ENCODE data around the gene SNX30.

The SNX30 gene

DNA sequence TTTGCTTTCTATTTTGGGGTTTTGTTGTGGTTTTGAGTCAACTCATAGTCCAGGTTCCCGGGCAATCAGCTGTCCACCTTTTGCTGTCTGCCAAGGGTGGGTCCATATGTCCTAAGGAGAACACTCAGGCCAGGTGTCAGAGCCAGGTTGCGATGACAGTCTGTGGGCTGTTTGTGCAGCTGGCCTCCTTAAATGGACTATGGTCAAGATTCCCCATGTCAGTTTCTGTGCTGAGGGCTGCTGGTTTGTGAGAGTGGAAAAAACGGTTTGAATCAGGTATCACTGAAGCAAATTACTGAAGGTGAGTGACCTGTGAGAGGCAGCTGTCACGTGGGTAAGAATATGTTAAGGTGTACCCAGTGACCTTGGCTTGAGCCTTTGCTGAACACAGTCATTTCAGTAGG is 33.0 kb downstream of the SNX30 start:
- no peak for DNase-seq (ENCODE audit: low read depth in 2 of 2)

DNA sequence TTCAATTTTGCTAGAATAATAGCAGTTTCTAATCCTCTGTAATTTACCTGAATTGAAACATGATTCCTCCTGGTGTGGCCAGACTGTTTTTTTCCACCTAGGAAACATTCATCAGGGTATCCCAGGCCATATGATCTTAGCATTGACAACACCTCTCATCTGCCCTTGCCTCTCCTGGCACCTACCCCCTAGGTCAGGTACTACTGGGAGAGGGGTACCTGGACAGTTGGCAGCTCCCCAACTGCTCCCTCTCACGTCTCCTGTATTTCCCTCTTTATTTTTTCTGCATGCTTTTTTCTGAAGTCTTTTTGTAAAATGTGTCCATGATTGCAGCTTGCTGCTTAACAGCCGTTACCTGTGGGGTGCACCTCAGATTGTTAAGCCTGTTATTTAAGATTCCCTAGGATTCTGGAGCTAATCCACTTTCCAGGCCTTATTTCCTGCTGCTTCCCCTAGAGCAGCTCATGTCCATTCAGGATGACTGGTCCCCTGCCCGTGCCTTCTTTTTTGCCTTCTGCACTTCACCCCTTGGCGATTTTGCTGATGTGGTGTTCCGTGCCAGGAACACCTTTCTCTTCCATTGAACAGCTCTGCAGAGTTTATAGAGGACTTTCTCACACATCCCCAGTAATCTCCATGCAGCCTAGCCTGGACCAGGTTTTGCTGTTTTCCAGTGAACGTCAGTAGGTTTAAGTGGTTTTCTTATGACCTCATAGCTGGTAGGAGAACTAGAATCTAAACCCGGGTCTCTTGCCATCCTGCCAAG is 33.6 kb downstream of the SNX30 start:
- no peak for DNase-seq (ENCODE audit: low read depth in 2 of 2)

DNA sequence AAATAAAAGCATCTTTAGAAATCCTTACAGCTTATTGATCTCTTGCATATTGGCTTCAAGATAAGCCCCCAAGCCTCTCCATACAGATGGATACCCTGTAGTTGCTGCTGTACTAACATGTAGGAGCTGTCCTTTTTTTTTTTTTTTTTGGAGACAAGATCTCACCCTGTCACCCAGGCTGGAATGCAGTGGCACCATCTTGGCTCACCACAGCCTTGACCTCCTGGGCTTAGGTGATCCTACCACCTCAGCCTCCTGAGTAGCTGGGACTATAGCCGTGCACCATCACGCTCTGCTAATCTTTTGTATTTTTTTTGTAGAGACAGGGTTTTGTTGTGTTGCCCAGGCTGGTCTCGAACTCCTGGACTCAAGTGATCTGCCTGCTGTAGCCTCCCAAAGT is 35.4 kb downstream of the SNX30 start:
- DNase-seq (ENCODE audit: low read depth in 2 of 2): no peak

DNA sequence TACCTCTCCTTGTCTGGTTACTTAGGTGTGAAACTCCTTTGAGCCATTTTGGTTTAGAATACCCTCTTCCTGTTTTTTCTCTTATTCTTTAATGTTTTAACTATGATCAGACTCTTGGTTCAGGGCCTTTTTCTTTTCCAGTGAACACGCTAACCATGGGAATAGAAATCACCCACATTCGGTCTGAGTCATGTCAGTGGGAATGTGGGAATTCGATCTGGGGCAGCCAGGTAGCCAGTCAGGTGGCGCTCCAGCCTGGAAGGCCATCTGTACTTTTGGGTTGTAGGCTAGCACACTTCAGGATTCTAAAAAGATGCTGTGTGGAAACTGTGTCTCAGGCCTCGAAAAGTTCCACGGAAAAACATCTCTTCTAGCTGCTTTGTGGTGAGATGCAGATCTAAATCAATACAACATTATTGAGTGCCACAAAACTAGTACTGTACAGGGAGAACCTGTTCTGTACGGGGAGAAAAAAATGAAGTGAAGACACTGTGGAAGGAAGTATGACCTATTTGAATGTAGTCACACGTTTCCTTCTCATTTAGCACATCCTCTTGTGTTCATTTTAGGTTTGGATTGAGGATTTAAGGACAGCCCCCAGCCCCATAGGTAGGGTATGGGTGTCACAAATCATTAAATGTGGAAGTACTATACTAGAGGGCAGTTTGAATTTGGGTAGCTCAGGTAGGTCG is 36.4 kb downstream of the SNX30 start:
- DNase-seq (ENCODE audit: low read depth in 2 of 2): no peak

DNA sequence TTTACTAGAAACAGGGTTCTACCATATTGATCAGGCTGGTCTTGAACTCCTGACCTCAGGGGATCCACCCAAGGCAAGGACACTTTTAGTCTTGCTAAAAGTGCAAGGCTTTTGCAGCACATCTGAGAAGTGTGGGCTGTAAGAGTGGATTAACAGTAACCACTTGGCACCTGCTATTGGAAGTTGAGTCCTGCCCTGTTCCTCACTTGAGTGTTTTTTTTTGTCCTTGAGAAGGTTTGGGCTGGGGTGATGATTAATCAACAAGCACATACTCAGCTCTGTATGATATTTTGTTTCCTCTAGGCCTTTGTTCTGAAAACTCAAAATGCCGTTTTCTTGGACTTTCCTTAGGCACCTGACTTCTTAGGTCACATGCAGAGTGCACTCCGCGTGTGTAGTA is 37.4 kb downstream of the SNX30 start:
- no peak for DNase-seq (ENCODE audit: low read depth in 2 of 2)

DNA sequence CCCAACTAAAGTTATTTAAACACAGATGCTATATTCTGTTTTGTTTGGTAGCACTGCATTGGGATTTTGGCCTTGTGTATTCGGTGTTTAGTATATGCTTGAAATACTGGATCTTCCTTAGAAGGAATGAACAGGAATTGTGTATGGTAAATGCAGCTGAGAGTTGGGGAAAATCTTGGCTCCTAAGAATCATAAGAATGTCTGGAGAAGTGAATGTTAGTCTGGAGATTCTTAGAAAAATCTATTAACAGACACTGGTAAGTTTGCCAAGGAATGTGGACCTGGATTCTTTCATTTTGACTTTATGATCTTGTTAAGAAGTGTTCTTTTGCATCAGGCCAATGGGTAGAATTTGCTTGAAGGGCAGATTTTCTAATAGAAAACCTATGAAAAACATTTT is 38.9 kb downstream of the SNX30 start:
- no peak for DNase-seq (ENCODE audit: low read depth in 2 of 2)

- no peak for DNase-seq (ENCODE audit: low read depth in 2 of 2)
Measured at GRCh38 chr9:112789891-112790774, 39.6 kb downstream of the SNX30 start.

DNA sequence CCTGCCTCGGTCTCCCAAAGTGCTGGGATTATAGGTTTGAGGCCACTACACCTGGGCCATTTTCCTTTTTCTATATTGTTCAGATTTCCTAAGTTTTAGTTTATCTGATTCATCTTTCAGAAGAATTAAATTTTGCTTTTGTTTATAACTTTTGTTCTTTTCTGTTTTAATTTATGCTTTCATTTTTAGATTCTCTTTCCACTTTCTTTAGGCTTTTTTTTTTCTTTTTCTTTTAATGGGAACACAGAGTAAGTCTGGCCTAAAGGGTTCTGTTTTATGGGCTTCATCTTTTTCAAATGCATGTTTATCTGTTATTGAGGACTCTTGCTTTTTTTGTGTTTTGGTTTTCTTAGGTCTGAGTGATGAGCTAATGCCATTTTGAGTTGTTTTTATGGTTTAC is 42.1 kb downstream of the SNX30 start:
- DNase-seq (ENCODE audit: low read depth in 2 of 2): no peak

- peak; percentile 69 to 78 for DNase-seq (ENCODE audit: low read depth in 2 of 2)
Measured at GRCh38 chr9:112793213-112793810, 42.8 kb downstream of the SNX30 start.

DNA sequence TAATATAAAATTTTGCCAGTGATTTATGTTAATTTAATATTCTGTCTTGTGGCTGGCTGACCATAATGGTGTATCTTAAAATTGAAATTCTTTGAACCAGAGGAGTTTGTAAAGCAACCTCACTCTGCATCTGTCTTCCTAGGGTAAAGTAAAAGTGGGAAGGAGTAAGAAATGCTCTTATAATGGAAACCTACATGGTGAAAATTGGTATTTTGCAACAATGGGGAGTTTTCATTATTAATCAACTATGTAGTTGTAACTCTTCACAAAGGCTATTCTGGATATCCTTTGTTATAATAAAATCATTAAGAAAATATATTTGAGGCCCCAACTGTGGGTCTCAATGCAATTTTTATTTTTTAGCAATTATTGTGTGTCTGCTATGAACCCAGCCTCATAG is 44.2 kb downstream of the SNX30 start:
- DNase-seq (ENCODE audit: low read depth in 2 of 2): no peak

- no peak for DNase-seq (ENCODE audit: low read depth in 2 of 2)
Measured at GRCh38 chr9:112795921-112796320, 45.4 kb downstream of the SNX30 start.

DNA sequence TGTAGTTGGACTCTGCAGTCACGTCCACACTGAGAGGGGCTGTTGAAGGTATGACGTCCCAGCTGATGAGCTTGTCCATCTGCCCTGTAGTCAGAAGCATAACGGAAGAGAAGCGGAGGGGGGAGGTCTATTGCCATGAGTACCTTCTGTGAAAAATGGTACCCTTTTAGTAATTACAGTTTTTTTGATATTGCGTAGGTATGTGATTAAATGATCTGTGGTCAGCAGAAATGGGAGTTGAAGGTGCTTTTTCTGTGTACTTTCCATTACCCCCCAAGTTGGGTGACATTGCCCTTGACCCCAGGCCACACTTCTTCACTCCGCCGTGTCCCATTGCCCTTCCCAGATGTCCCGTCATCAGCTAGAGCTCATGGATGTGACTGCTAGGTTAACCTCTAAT is 45.9 kb downstream of the SNX30 start:
- DNase-seq (ENCODE audit: low read depth in 2 of 2): no peak

DNA sequence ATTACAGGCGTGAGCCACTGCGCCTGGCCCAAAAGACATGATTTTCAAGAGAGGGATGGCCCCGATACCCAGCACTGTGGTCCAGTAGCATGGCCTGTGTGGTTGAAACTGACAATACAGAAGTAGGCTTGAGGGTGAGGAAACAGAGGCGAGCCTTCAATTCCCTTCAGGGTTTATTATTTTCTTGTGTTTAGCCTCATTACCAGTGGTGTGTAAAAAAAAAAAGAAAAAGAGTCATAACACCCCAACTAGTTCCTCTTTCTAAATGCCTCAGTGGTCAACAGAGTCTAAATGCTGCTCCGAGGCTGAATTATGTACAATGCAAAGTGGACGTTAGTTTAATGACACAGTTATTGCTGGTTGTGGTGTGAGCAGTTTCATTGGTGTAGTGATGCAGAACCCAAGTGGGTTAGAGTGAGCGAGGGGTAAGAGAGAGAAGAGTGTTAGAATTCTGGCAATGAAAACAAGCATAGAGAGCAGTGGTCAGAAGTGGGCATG is 58.8 kb downstream of the SNX30 start:
- DNase-seq (ENCODE audit: low read depth in 2 of 2): no peak

DNA sequence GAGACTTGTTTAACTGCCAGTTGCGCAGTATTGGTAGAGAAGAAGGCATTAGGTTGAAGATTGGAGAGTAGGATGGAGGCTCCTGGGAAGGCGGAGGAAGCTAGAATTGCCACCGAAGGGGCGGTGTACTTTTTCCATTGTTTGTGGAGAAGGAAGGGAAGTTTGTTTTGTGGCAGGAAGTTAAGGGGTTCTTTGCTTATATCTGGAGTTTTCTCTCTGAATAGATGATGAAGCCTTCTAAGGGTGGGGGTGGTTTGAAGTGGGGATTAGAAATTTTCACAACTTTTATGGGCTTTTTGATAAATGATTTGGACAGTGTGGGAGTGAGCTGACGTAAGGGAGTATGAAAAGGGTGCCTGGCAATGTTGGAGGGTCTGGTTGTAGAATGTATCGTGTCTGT is 59.3 kb downstream of the SNX30 start:
- no peak for DNase-seq (ENCODE audit: low read depth in 2 of 2)

- no peak for DNase-seq (ENCODE audit: low read depth in 2 of 2)
Measured at GRCh38 chr9:112810696-112811490, 60.3 kb downstream of the SNX30 start.

GRCh38 chr9:112811518-112811917 is 61.0 kb downstream of the SNX30 start:
- DNase-seq (ENCODE audit: low read depth in 2 of 2): no peak

DNA sequence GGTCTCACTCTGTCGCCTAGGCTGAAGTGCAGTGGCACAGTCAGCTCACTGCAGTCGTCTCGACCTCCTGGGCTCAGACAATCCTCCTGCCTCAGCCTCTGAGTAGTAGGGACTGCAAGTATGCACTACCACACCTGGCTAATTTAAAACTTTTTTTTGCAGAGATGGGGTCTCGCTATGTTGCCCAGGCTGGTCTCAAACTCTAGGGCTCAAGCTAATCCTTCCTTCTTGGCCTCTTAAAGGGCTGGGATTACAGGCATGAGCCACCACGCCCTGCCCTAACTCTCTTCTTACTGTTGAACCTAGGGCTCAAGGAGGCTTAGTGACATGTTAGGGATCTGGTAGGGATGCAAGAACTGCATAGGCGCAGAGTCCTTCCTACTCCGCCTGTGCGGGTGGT is 65.3 kb downstream of the SNX30 start:
- DNase-seq (ENCODE audit: low read depth in 2 of 2): no peak

GRCh38 chr9:112817860-112818203 is 67.3 kb downstream of the SNX30 start:
- no peak for DNase-seq (ENCODE audit: low read depth in 2 of 2)

DNA sequence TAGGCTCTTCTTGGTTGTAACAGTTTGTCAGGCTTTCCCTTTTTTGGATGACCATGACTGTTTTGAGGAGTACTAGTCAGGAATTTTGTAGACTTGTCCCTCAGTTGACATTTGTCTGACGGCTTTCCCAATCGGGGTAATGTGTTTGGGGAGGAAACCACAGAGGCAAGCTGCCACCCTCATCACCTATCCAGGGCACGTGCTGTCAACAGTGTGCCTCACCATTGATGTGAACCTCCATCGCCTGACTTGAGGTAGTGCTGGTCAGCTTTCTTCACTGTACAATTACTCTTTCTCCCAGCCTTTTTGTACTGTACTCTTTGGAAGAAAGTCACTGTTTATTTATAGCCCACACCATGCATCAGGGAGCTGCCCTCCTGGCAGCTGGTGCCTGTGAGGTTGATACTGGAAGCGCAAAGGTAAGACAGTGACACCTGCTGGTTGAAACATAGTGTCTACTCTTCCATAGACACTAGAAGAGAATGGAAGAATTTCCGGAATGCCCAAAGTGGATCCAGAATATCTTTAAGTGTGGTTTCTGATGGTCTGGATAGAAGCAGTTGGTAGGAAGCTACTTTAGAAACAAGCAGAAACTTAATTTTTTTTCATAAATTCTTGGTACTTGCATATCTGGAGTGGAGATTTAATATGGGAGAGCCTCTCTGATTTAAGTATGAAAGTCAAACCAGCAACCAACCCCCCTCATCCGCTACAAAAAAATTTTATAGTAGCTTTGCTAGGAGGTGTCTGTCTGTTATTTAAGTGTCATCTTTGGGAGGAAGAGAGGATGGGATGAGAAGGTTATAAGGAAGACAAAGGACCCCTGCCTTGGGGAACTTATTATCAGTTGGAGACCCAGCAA is 69.3 kb downstream of the SNX30 start:
- DNase-seq (ENCODE audit: low read depth in 2 of 2): no peak

DNA sequence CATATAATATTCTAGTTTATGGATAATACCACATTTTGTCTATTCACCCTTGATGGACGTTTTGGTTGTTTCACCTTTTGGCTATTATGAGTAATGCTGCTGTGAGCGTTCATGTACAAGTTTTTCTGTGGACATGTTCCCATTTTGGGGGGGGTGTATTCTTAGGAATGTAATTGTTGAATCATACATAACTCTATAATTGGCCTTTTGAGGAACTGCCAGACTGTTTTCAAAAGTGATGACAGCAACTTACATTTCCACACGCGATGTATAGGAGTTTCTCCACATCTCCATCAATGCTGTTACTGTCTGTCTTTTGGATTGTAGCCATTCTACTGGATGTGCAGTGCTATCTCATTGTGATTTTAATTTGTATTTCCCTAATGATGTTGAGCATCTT is 70.3 kb downstream of the SNX30 start:
- DNase-seq (ENCODE audit: low read depth in 2 of 2): no peak
